Endothelial cell of umbilical vein (primary cell): ENCODE measurements around the gene MTRF1. TPM values are rescaled to one million over a fixed set of nuclear protein-coding genes. Genes with fewer than 3 reads are reported as not detected.

Source experiments
- BruUV-seq: library from RNA; stranded (reverse); fragments of 400-500 nt; replicated peaks from 2 replicates; lab custom pipeline; 2021; lab: Mats Ljungman, UMichigan
- CTCF ChIA-PET: fragments of 300-600, 350-600 bp; sonication (Branson Sonifier 250); formaldehyde crosslinking; loops from one replicate; lab custom pipeline; 2021; ENCODE audit warnings: antibody characterized with exemption, inconsistent platforms; lab: Charles Lee
- POLR2A ChIA-PET: fragments of 300-600, 350-600 bp; sonication (Branson Sonifier 250); formaldehyde crosslinking; loops from one replicate; lab custom pipeline; 2021; ENCODE audit warnings: antibody characterized with exemption, inconsistent platforms; lab: Charles Lee
- DNase-seq: peaks from one replicate; pipeline ENCODE4 v3.0.0-alpha.2; 2011; ENCODE audit warnings: low read depth, low spot score
- FAIRE-seq: peaks from 2 replicates; lab custom pipeline; 2011; peaks lifted over from hg19 to GRCh38; lab: Jason Lieb, UNC
- H2AFZ ChIP-seq: 2 replicates; pipeline ENCODE4 v1.6.0; 2012; ENCODE audit warnings: low read depth, low read length, control low read depth, inconsistent platforms
- H3K27ac ChIP-seq: 2 replicates; pipeline ENCODE4 v1.5.1; 2011; ENCODE audit warnings: low read depth, mild to moderate bottlenecking, control low read depth, low read length, moderate library complexity; ENCODE audit not compliant: insufficient read depth
- H3K27me3 ChIP-seq, 2 experiments: 2 replicates each; pipeline versions ENCODE4 v1.6.0 to v1.6.1; 2011; ENCODE audit warnings: low read length in 2 of 2, mixed read lengths in 1 of 2; ENCODE audit not compliant: control insufficient read depth in 2 of 2, insufficient read depth in 2 of 2
- H3K36me3 ChIP-seq, 2 experiments: 2 replicates in 1 of 2; 3 replicates in 1 of 2; pipeline ENCODE4 v1.5.1; 2011; ENCODE audit warnings: low read length in 2 of 2, mild to moderate bottlenecking in 1 of 2, moderate library complexity in 1 of 2; ENCODE audit not compliant: control insufficient read depth in 2 of 2, insufficient read depth in 2 of 2; ENCODE audit errors: extremely low read depth in 1 of 2
- H3K4me1 ChIP-seq: 3 replicates; pipeline ENCODE4 v1.5.1; 2011; ENCODE audit warnings: mild to moderate bottlenecking, low read length; ENCODE audit not compliant: control insufficient read depth, insufficient read depth; ENCODE audit errors: extremely low read depth
- H3K4me2 ChIP-seq: 2 replicates; pipeline ENCODE4 v1.6.1; 2011; ENCODE audit warnings: low read length, control low read depth, mixed read lengths; ENCODE audit not compliant: insufficient read depth
- H3K4me3 ChIP-seq, 3 experiments: fragments of 200-600 bp in 1 of 3; sonication (generic), shearing (Covaris generic) in 1 of 3; replicated peaks in 1 of 3; 2 replicates each; pipeline ENCODE4 v1.5.1; 2011 to 2016; ENCODE audit warnings: control low read depth in 3 of 3, low read length in 3 of 3, mild to moderate bottlenecking in 2 of 3, inconsistent platforms in 1 of 3, low read depth in 1 of 3, moderate library complexity in 1 of 3; ENCODE audit not compliant: insufficient read depth in 1 of 3
- H3K79me2 ChIP-seq: 2 replicates; pipeline ENCODE4 v1.6.0; 2012; ENCODE audit warnings: low read length, inconsistent platforms; ENCODE audit not compliant: control insufficient read depth, insufficient read depth
- H3K9ac ChIP-seq: replicated peaks from 2 replicates; pipeline ENCODE3; 2011; ENCODE audit warnings: low read length, control low read depth; ENCODE audit not compliant: insufficient read depth; ENCODE audit errors: extremely low read depth
- H3K9me1 ChIP-seq: replicated peaks from 3 replicates; pipeline ENCODE4 v1.6.0; 2011; ENCODE audit warnings: mild to moderate bottlenecking, low read length; ENCODE audit not compliant: control insufficient read depth, insufficient read depth; ENCODE audit errors: extremely low read depth
- H3K9me3 ChIP-seq: replicated peaks from 2 replicates; pipeline ENCODE4 v1.5.1; 2012; ENCODE audit warnings: low read length, inconsistent platforms; ENCODE audit not compliant: control insufficient read depth, insufficient read depth
- H4K20me1 ChIP-seq: replicated peaks from 2 replicates; pipeline ENCODE3; 2011; ENCODE audit warnings: mild to moderate bottlenecking, low read length; ENCODE audit not compliant: control insufficient read depth, insufficient read depth; ENCODE audit errors: extremely low read depth
- EZH2 ChIP-seq: IDR thresholded peaks from 2 replicates; pipeline ENCODE4 v1.6.1; 2012; ENCODE audit warnings: borderline replicate concordance, low read depth, mild to moderate bottlenecking, moderate library complexity, low read length, inconsistent platforms; ENCODE audit not compliant: severe bottlenecking
- FOS ChIP-seq: IDR thresholded peaks from 2 replicates; pipeline ENCODE4 v1.6.1; 2011; ENCODE audit warnings: mild to moderate bottlenecking, low read length, moderate library complexity, borderline replicate concordance; ENCODE audit not compliant: insufficient read depth
- GATA2 ChIP-seq: IDR thresholded peaks from 2 replicates; pipeline ENCODE4 v1.7.0; 2011; ENCODE audit warnings: low read depth, mild to moderate bottlenecking, moderate library complexity, mixed read lengths, low read length; ENCODE audit not compliant: insufficient read length, insufficient read depth
- JUN ChIP-seq: IDR thresholded peaks from 2 replicates; pipeline ENCODE4 v1.6.1; 2011; ENCODE audit warnings: borderline replicate concordance, low read depth; ENCODE audit not compliant: insufficient read length, insufficient read depth
- MYC ChIP-seq: IDR thresholded peaks from one replicate; pipeline ENCODE4 v1.6.1; 2011; ENCODE audit warnings: mild to moderate bottlenecking, low read depth, low read length
- POLR2A ChIP-seq: IDR thresholded peaks from 2 replicates; pipeline ENCODE4 v1.6.1; 2012; ENCODE audit warnings: low read depth, mild to moderate bottlenecking, control low read depth, low read length
- POLR2AphosphoS5 ChIP-seq: IDR thresholded peaks from 2 replicates; pipeline ENCODE4 v1.6.1; 2012; ENCODE audit warnings: low read depth, mild to moderate bottlenecking, control low read depth, low read length, moderate library complexity; ENCODE audit not compliant: insufficient read depth
- dilution Hi-C: fragments of 300-500 bp; cut with MboI; formaldehyde crosslinking; loops from one replicate; pipeline ENCODE4 v1.15.0; 2019; ENCODE audit warnings: low sequenced_read_pairs; ENCODE audit not compliant: extremely low pct_ligation_motif_present
- intact Hi-C: fragments of 100-400 bp; cut with micrococcal nuclease; formaldehyde crosslinking; loops from one replicate; pipeline ENCODE4 v1.10.0; 2022
- polyA plus RNA-seq, 4 experiments: library from polyadenylated mRNA; depleted of rRNA in 3 of 4; stranded (reverse) in 3 of 4; unstranded in 1 of 4; fragments of >200 nt; gene quantifications; 2 replicates each; pipeline versions ENCODE4 v1.2.1 to v1.2.3, GENCODE V29; 2011 to 2012; ENCODE audit warnings: missing spikeins in 1 of 4
- total RNA-seq: library from RNA; stranded (reverse); gene quantifications from 2 replicates; pipeline ENCODE4 v1.2.3, GENCODE V29; 2021
- TF ChIP-seq, protein P1 (sequence below), 2 donors: IDR thresholded peaks; 1 replicate in 1 of 2; 2 replicates in 1 of 2; pipeline ENCODE4 v1.5.1; 2011; ENCODE audit warnings: low read length in 2 of 2, mild to moderate bottlenecking in 2 of 2, moderate library complexity in 2 of 2, control low read depth in 1 of 2, inconsistent platforms in 1 of 2, low read depth in 1 of 2; ENCODE audit not compliant: insufficient read depth in 1 of 2; ENCODE audit errors: extremely low read depth in 1 of 2
- TF ChIP-seq, protein P2 (sequence below): IDR thresholded peaks from 2 replicates; pipeline ENCODE4 v1.6.1; 2011; ENCODE audit not compliant: insufficient read depth, insufficient read length

Gene MTRF1
- total and polyA plus RNA-seq, 2 donors (not counting 3 experiments of a cell fraction or from before 2014, with no cell fraction given) = 8.0 to 16.3 TPM

GRCh38 chr13:41296879-41297646 is 33.7 kb upstream of the MTRF1 start:
- Histone ChIP-seq H3K27ac (no peak overlapping the region), H3K79me2 (no peaks in the 10 kb centered on the region), H3K9me3 (no peaks in the 10 kb centered on the region), H4K20me1 (no peaks in the 10 kb centered on the region), H3K9me1 (no peaks in the 10 kb centered on the region), H3K36me3 (no peaks in the 10 kb centered on the region), H3K9ac (no peak overlapping the region), H3K4me3 (no peak overlapping the region), H2AFZ (peak overlapping the region; percentile 45), H3K4me1 (no peaks in the 10 kb centered on the region), H3K27me3 (no peaks in the 10 kb centered on the region), H3K4me2 (no peak overlapping the region)
- TF ChIP-seq JUN (no peak), MYC (no peak), FOS (no peak), POLR2A (no peak), GATA2 (no peak), POLR2AphosphoS5 (no peak), EZH2 (no peak)
- TF ChIP-seq, protein P1, sequence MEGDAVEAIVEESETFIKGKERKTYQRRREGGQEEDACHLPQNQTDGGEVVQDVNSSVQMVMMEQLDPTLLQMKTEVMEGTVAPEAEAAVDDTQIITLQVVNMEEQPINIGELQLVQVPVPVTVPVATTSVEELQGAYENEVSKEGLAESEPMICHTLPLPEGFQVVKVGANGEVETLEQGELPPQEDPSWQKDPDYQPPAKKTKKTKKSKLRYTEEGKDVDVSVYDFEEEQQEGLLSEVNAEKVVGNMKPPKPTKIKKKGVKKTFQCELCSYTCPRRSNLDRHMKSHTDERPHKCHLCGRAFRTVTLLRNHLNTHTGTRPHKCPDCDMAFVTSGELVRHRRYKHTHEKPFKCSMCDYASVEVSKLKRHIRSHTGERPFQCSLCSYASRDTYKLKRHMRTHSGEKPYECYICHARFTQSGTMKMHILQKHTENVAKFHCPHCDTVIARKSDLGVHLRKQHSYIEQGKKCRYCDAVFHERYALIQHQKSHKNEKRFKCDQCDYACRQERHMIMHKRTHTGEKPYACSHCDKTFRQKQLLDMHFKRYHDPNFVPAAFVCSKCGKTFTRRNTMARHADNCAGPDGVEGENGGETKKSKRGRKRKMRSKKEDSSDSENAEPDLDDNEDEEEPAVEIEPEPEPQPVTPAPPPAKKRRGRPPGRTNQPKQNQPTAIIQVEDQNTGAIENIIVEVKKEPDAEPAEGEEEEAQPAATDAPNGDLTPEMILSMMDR (IDR thresholded peaks at IDR 0.05; ENCODE audit: extremely low read depth in 1 of 2, insufficient read depth in 1 of 2, low read depth in 1 of 2, low read length in 2 of 2) = no peak
- TF ChIP-seq, protein P2, sequence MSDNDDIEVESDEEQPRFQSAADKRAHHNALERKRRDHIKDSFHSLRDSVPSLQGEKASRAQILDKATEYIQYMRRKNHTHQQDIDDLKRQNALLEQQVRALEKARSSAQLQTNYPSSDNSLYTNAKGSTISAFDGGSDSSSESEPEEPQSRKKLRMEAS = no peak
- CTCF ChIA-PET = no interaction called here
- FAIRE-seq = no peak
- intact Hi-C loops (no loop called here), dilution Hi-C loops (no loop called here)
- DNase-seq = no peak
- POLR2A ChIA-PET = no interaction called here
- BruUV-seq = no TSS peak
